Astrocyte (in vitro differentiated cells and primary cell): Measurements from ENCODE around the gene RFPL1. TPM values are rescaled to one million over a fixed set of nuclear protein-coding genes. Genes with fewer than 3 reads are reported as not detected.

Source experiments
- DNase-seq: peaks from one replicate; pipeline ENCODE4 v3.0.0-alpha.2; 2010; ENCODE audit warnings: low read depth
- FAIRE-seq: peaks from 2 replicates; lab custom pipeline; 2011; peaks lifted over from hg19 to GRCh38; lab: Jason Lieb, UNC
- H2AFZ ChIP-seq: 2 replicates; pipeline ENCODE4 v1.6.0; 2012; ENCODE audit warnings: low read depth, low read length, inconsistent platforms
- H3K27ac ChIP-seq: 2 replicates; pipeline ENCODE4 v1.5.1; 2011; ENCODE audit warnings: low read depth, low read length, inconsistent platforms
- H3K27me3 ChIP-seq: 2 replicates; pipeline ENCODE4 v1.6.0; 2011; ENCODE audit warnings: low read length, inconsistent platforms; ENCODE audit not compliant: insufficient read depth
- H3K36me3 ChIP-seq: 2 replicates; pipeline ENCODE4 v1.5.1; 2011; ENCODE audit warnings: low read length, inconsistent platforms; ENCODE audit not compliant: insufficient read depth
- H3K4me1 ChIP-seq: 2 replicates; pipeline ENCODE4 v1.5.1; 2011; ENCODE audit warnings: low read length, inconsistent platforms; ENCODE audit not compliant: insufficient read depth
- H3K4me2 ChIP-seq: 2 replicates; pipeline ENCODE4 v1.6.0; 2012; ENCODE audit warnings: low read length, inconsistent platforms
- H3K4me3 ChIP-seq: 2 replicates; pipeline ENCODE4 v1.5.1; 2011; ENCODE audit warnings: low read depth, mild to moderate bottlenecking, low read length, inconsistent platforms; ENCODE audit not compliant: insufficient read depth
- H3K79me2 ChIP-seq: 2 replicates; pipeline ENCODE4 v1.6.0; 2012; ENCODE audit warnings: mild to moderate bottlenecking, low read length, inconsistent platforms; ENCODE audit not compliant: insufficient read depth
- H3K9ac ChIP-seq: 2 replicates; pipeline ENCODE4 v1.6.0; 2012; ENCODE audit warnings: mild to moderate bottlenecking, low read length, inconsistent platforms
- H3K9me3 ChIP-seq: 2 replicates; pipeline ENCODE4 v1.5.1; 2012; ENCODE audit warnings: low read depth, mild to moderate bottlenecking, low read length, inconsistent platforms; ENCODE audit not compliant: insufficient read depth
- H4K20me1 ChIP-seq: 2 replicates; pipeline ENCODE4 v1.6.0; 2012; ENCODE audit warnings: low read length, inconsistent platforms; ENCODE audit not compliant: insufficient read depth
- H3K27ac Mint-ChIP-seq: one replicate; pipeline ENCODE4 v1.8.0; 2021; ENCODE audit warnings: mild to moderate bottlenecking, mixed read lengths; ENCODE audit not compliant: unreplicated experiment
- H3K27me3 Mint-ChIP-seq: one replicate; pipeline ENCODE4 v1.8.0; 2021; ENCODE audit warnings: low read depth, mixed read lengths; ENCODE audit not compliant: unreplicated experiment
- H3K36me3 Mint-ChIP-seq: one replicate; pipeline ENCODE4 v1.8.0; 2021; ENCODE audit warnings: low read depth, mixed read lengths; ENCODE audit not compliant: unreplicated experiment
- H3K4me1 Mint-ChIP-seq: one replicate; pipeline ENCODE4 v1.8.0; 2021; ENCODE audit warnings: low read depth, mixed read lengths; ENCODE audit not compliant: unreplicated experiment
- H3K4me3 Mint-ChIP-seq: one replicate; pipeline ENCODE4 v1.8.0; 2021; ENCODE audit warnings: mild to moderate bottlenecking, moderate library complexity, mixed read lengths; ENCODE audit not compliant: unreplicated experiment
- H3K9me3 Mint-ChIP-seq: one replicate; pipeline ENCODE4 v1.8.0; 2021; ENCODE audit warnings: mild to moderate bottlenecking, mixed read lengths; ENCODE audit not compliant: unreplicated experiment
- CTCF ChIP-seq: IDR thresholded peaks from 2 replicates; pipeline ENCODE4 v1.5.1; 2011; ENCODE audit warnings: low read depth, mild to moderate bottlenecking, inconsistent platforms, low read length, moderate library complexity; ENCODE audit not compliant: insufficient read depth
- EZH2 ChIP-seq: IDR thresholded peaks from 2 replicates; pipeline ENCODE4 v1.6.1; 2012; ENCODE audit warnings: mild to moderate bottlenecking, low read length, inconsistent platforms; ENCODE audit not compliant: insufficient read depth
- total RNA-seq: library from RNA; stranded (reverse); gene quantifications from 2 replicates; pipeline ENCODE4 v1.2.1, GENCODE V29; 2021

RFPL1 gene
- total RNA-seq, 1 donor from 2014 or later = not detected

- H2AFZ ChIP-seq = no peak overlapping the region
- H3K4me3 ChIP-seq = no peak overlapping the region
- H3K4me1 Mint-ChIP-seq = peaks cover 5% of the 10 kb centered on the region
- DNase-seq (no peak), FAIRE-seq (no peak)
- TF ChIP-seq CTCF (no peak), EZH2 (no peak)
- no peak overlapping the region for H3K27ac Mint-ChIP-seq
- peaks cover 4% of the 10 kb centered on the region for H3K9me3 Mint-ChIP-seq
- no peak overlapping the region for H3K9ac ChIP-seq
- no peak overlapping the region for H3K4me3 Mint-ChIP-seq
- H3K4me1 ChIP-seq = peaks cover 6% of the 10 kb centered on the region
- peaks cover 29% of the 10 kb centered on the region for H4K20me1 ChIP-seq
- peaks cover 41% of the 10 kb centered on the region for H3K27me3 ChIP-seq
- H3K27ac ChIP-seq = no peak overlapping the region
- peaks cover 73% of the 10 kb centered on the region for H3K27me3 Mint-ChIP-seq
- no peaks in the 10 kb centered on the region for H3K79me2 ChIP-seq
- peaks cover 5% of the 10 kb centered on the region for H3K36me3 Mint-ChIP-seq
- no peak overlapping the region for H3K4me2 ChIP-seq
- H3K36me3 ChIP-seq = no peaks in the 10 kb centered on the region
- peaks cover 8% of the 10 kb centered on the region for H3K9me3 ChIP-seq
These were observed 37.7 kb downstream of the RFPL1 start for GRCh38 chr22:29476116-29476515.

- Histone ChIP-seq H3K27ac (no peak overlapping the region), H3K9ac (no peak overlapping the region), H3K9me3 (peaks cover 8% of the 10 kb centered on the region), H3K36me3 (no peaks in the 10 kb centered on the region), H4K20me1 (peaks cover 29% of the 10 kb centered on the region), H3K79me2 (no peaks in the 10 kb centered on the region), H3K4me2 (no peak overlapping the region), H2AFZ (no peak overlapping the region), H3K27me3 (peaks cover 48% of the 10 kb centered on the region), H3K4me3 (no peak overlapping the region), H3K4me1 (peaks cover 11% of the 10 kb centered on the region)
- Mint-ChIP-seq H3K4me1 (peaks cover 13% of the 10 kb centered on the region), H3K9me3 (peaks cover 11% of the 10 kb centered on the region), H3K27ac (no peak overlapping the region), H3K4me3 (no peak overlapping the region), H3K27me3 (peaks cover 72% of the 10 kb centered on the region), H3K36me3 (peaks cover 6% of the 10 kb centered on the region)
- no peak for FAIRE-seq
- no peak for DNase-seq
- TF ChIP-seq CTCF = no peak
- no peak for TF ChIP-seq EZH2
These were observed 39.4 kb downstream of the RFPL1 start for GRCh38 chr22:29477723-29478318.
